Stimulated activated CD4-positive, alpha-beta T cell treated with anti-CD3 and anti-CD28 coated beads, Interleukin-15, amount 100 ng/mL, for 1 hour (primary cell): ENCODE data around the gene CUL1.

Experiments used
- DNase-seq, 2 donors: peaks; one replicate each; pipeline ENCODE4 v3.0.0-alpha.2; 2020; ENCODE audit warnings: low read depth in 1 of 2, low spot score in 1 of 2

The CUL1 gene

GRCh38 chr7:148754912-148755311 is 56.2 kb downstream of the CUL1 start:
- no peak for DNase-seq

GRCh38 chr7:148761499-148762278 is 63.0 kb downstream of the CUL1 start:
- DNase-seq = no peak

GRCh38 chr7:148763622-148764021 is 64.9 kb downstream of the CUL1 start:
- no peak for DNase-seq

GRCh38 chr7:148770004-148770403 is 71.3 kb downstream of the CUL1 start:
- DNase-seq = no peak

GRCh38 chr7:148772297-148773089 is 73.8 kb downstream of the CUL1 start:
- DNase-seq = no peak

- no peak for DNase-seq
Observed at GRCh38 chr7:148773334-148773733, 74.6 kb downstream of the CUL1 start.

GRCh38 chr7:148774471-148774870 is 75.8 kb downstream of the CUL1 start:
- no peak for DNase-seq

GRCh38 chr7:148782757-148783456 is 84.2 kb downstream of the CUL1 start:
- no peak for DNase-seq

GRCh38 chr7:148783801-148784527 is 85.3 kb downstream of the CUL1 start:
- DNase-seq = no peak

GRCh38 chr7:148787571-148788295 is 89.0 kb downstream of the CUL1 start:
- DNase-seq = no peak

- no peak for DNase-seq
Observed at GRCh38 chr7:148789220-148789619, 90.5 kb downstream of the CUL1 start.

- DNase-seq = no peak
Observed at GRCh38 chr7:148790131-148790726, 91.5 kb downstream of the CUL1 start.

GRCh38 chr7:148790850-148791249 is 92.1 kb downstream of the CUL1 start:
- DNase-seq = no peak

GRCh38 chr7:148791546-148791945 is 92.8 kb downstream of the CUL1 start:
- DNase-seq = no peak

- no peak for DNase-seq
Observed at GRCh38 chr7:148793590-148793989, 94.9 kb downstream of the CUL1 start.

- DNase-seq = no peak
Observed at GRCh38 chr7:148794476-148794875, 95.8 kb downstream of the CUL1 start.

- DNase-seq = no peak
Observed at GRCh38 chr7:148796841-148797240, 98.1 kb downstream of the CUL1 start.

GRCh38 chr7:148799893-148800555 is 101.3 kb downstream of the CUL1 start:
- DNase-seq = no peak

GRCh38 chr7:148800677-148801076 is 102.0 kb downstream of the CUL1 start:
- DNase-seq = no peak

- DNase-seq = no peak
Observed at GRCh38 chr7:148802101-148802493, 103.4 kb downstream of the CUL1 start.
